Right lobe of liver (tissue), 6 donors: ENCODE measurements around the gene ZDHHC3. TPM values are rescaled to one million over a fixed set of nuclear protein-coding genes. Genes with fewer than 3 reads are reported as not detected.

Experiments used
- ATAC-seq, 4 donors: fragments of 200-7000 bp; cut with Tn5 transposase; one replicate each; pipeline ENCODE4 v1.9.1; 2020; ENCODE audit warnings: mild to moderate bottlenecking in 4 of 4, moderate library complexity in 4 of 4
- DNase-seq, 3 donors: peaks; one replicate each; pipeline ENCODE4 v3.0.0-alpha.2; 2020
- H3K27ac ChIP-seq, 3 donors: fragments of 200-600 bp; one replicate each; pipeline ENCODE4 v1.8.0; 2022
- H3K27me3 ChIP-seq, 2 donors: fragments of 200-600 bp; one replicate each; pipeline ENCODE4 v1.8.0; 2022
- H3K36me3 ChIP-seq, 4 donors: fragments of 200-600 bp; sonication (generic) in 1 of 4; one replicate each; pipeline versions ENCODE4 v1.5.1 to v1.8.0; 2017 to 2022; ENCODE audit warnings: control low read depth in 1 of 4
- H3K4me1 ChIP-seq, 4 donors: fragments of 200-600 bp; sonication (generic) in 1 of 4; one replicate each; pipeline versions ENCODE4 v1.5.1 to v1.8.0; 2017 to 2022; ENCODE audit warnings: control low read depth in 1 of 4
- H3K4me3 ChIP-seq, 3 donors: fragments of 200-600 bp; one replicate each; pipeline ENCODE4 v1.8.0; 2022
- H3K9me3 ChIP-seq, 4 donors: fragments of 200-600 bp; sonication (generic) in 1 of 4; one replicate each; pipeline versions ENCODE4 v1.5.1 to v1.8.0; 2017 to 2022; ENCODE audit warnings: control low read depth in 1 of 4
- POLR2A ChIP-seq: fragments of 450-650 bp; IDR thresholded peaks from one replicate; pipeline ENCODE4 v1.6.1; 2017; ENCODE audit warnings: antibody characterized with exemption, mild to moderate bottlenecking
- WGBS: methylation state at CpG from one replicate; pipeline ENCODE4 v1.1.6; 2018; ENCODE audit warnings: low coverage, low lambda C conversion rate; ENCODE audit not compliant: insufficient coverage; ENCODE audit errors: missing lambda C conversion rate; 5-methylcytosine and 5-hydroxymethylcytosine counted together
- intact Hi-C, 2 donors: fragments of 100-400 bp; cut with DNase I; formaldehyde crosslinking; loops; one replicate each; pipeline versions ENCODE4 v1.11.2 to v1.14.1; 2022
- total RNA-seq, 6 experiments: library from RNA; depleted of rRNA in 2 of 6; stranded (reverse); fragments of >200 nt in 2 of 6; fragmentation: NEBNext Ultra II Directional in 3 of 6; extraction: Animal tissue kit (Norgen Biotek cat#: 25700) in 3 of 6; gene quantifications; one replicate each; pipeline versions ENCODE4 v1.1.0 to v1.2.4, GENCODE V29; 2016 to 2023
- TF ChIP-seq, protein P1 (sequence below), 4 donors: fragments of 200-600 bp in 3 of 4; fragments of 450-650 bp in 1 of 4; IDR thresholded peaks; one replicate each; pipeline versions ENCODE4 v1.5.1 to v1.8.0; 2016 to 2022; ENCODE audit warnings: antibody characterized with exemption in 4 of 4, mild to moderate bottlenecking in 2 of 4
- donor health status: DM: no; HTN: yes; CAD: no.
- donor health status: DM: no; HTN: no; CAD: no.
- donor health status: DM: no; HTN: no; CAD: no.
- donor health status: DM: no; HTN: yes; CAD: no.
- donor health status: DM: no; HTN: yes; CAD: no.

ZDHHC3 gene
- total RNA-seq, 6 experiments from 2014 or later: 27.5 to 36.7 (median 32.0) TPM

GRCh38 chr3:44920081-44920480, 55.9 kb downstream of the ZDHHC3 start:
- Histone ChIP-seq H3K27ac (no peak overlapping the region), H3K4me3 (no peak overlapping the region), H3K36me3 (no peaks in the 10 kb centered on the region), H3K27me3 (no peaks in the 10 kb centered on the region), H3K9me3 (no peaks in the 10 kb centered on the region), H3K4me1 (no peaks in the 10 kb centered on the region)
- no peak for ATAC-seq
- 78% methylated on average over 2 of the region's 3 CpGs for WGBS
- TF ChIP-seq, protein P1, sequence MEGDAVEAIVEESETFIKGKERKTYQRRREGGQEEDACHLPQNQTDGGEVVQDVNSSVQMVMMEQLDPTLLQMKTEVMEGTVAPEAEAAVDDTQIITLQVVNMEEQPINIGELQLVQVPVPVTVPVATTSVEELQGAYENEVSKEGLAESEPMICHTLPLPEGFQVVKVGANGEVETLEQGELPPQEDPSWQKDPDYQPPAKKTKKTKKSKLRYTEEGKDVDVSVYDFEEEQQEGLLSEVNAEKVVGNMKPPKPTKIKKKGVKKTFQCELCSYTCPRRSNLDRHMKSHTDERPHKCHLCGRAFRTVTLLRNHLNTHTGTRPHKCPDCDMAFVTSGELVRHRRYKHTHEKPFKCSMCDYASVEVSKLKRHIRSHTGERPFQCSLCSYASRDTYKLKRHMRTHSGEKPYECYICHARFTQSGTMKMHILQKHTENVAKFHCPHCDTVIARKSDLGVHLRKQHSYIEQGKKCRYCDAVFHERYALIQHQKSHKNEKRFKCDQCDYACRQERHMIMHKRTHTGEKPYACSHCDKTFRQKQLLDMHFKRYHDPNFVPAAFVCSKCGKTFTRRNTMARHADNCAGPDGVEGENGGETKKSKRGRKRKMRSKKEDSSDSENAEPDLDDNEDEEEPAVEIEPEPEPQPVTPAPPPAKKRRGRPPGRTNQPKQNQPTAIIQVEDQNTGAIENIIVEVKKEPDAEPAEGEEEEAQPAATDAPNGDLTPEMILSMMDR (IDR thresholded peaks at IDR 0.05): no peak
- TF ChIP-seq POLR2A: no peak
- no peak for DNase-seq
- intact Hi-C loops: no loop called here

- H3K27ac ChIP-seq: no peak overlapping the region
- TF ChIP-seq, protein P1 (IDR thresholded peaks at IDR 0.05): no peak
- no peak for TF ChIP-seq POLR2A
- WGBS: no CpG with 5 or more reads among the region's 6 CpGs
- no peak overlapping the region for H3K4me3 ChIP-seq
- DNase-seq (no peak), ATAC-seq (no peak)
- H3K9me3 ChIP-seq: no peaks in the 10 kb centered on the region
- intact Hi-C loops: no loop called here
- no peaks in the 10 kb centered on the region for H3K27me3 ChIP-seq
- H3K4me1 ChIP-seq: no peaks in the 10 kb centered on the region
- no peaks in the 10 kb centered on the region for H3K36me3 ChIP-seq
These were observed 57.4 kb downstream of the ZDHHC3 start for GRCh38 chr3:44918581-44918980.

- no peaks in the 10 kb centered on the region for H3K9me3 ChIP-seq
- ATAC-seq (no peak), DNase-seq (no peak)
- no peak overlapping the region for H3K27ac ChIP-seq
- no CpG with 5 or more reads among the region's 12 CpGs for WGBS
- H3K27me3 ChIP-seq: no peaks in the 10 kb centered on the region
- no peaks in the 10 kb centered on the region for H3K4me1 ChIP-seq
- TF ChIP-seq POLR2A: no peak
- TF ChIP-seq, protein P1 (IDR thresholded peaks at IDR 0.05): no peak
- H3K36me3 ChIP-seq: no peaks in the 10 kb centered on the region
- intact Hi-C loops: no loop called here
- no peak overlapping the region for H3K4me3 ChIP-seq
These were observed 57.9 kb downstream of the ZDHHC3 start for GRCh38 chr3:44918087-44918486.

DNA sequence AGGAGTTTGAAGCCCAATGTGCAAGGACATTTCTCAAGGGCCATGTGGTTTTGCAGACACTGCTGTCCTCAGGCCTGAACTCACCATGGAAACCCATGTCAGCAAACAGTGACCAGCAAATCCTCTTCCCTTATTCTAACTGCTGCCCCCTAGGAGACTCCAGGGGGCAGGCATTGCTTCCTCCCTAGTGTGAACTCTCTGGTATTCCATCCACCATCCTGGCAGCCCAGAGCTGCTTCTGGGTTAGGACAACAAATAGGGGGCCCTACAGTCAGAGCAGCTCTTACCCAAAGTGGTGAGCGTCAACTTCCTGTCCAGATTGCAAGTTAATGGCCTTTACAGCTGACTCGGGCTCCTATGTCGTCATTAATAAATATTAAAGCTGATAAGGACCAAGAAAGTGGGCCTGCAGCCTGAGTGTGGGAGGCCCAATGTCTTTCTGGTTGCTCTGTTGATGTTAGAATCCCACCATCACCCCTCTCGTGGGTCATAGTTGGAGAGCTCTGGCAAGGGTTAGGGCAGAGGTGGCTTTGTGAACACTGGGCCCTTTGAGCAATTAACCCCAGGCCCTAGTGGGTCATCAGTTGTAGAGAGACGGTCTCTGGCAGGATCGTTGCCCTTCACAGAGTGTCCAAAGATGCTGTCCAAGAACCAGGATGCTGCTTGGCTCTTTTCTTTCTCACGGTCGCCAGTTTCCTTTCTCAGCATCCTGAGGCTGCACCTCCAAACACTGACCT, 60.1 kb downstream of the ZDHHC3 start:
- 45% methylated on average over 5 of the region's 8 CpGs for WGBS

More for the DNA sequence above, 60.1 kb downstream of the ZDHHC3 start:
- Histone ChIP-seq H3K9me3 (no peaks in the 10 kb centered on the region), H3K27ac (no peak overlapping the region), H3K4me1 (no peaks in the 10 kb centered on the region), H3K36me3 (no peaks in the 10 kb centered on the region), H3K4me3 (no peak overlapping the region), H3K27me3 (no peaks in the 10 kb centered on the region)
- TF ChIP-seq, protein P1 (IDR thresholded peaks at IDR 0.05): no peak
- peak in 1 of 4 donors; percentile 10 for ATAC-seq
- intact Hi-C loops: no loop called here
- no peak for DNase-seq
